GM12891 (cell line): ENCODE results near the gene PPP2R5E.

ENCODE experiments used
- PAX5 ChIP-seq: IDR thresholded peaks from 2 replicates; pipeline ENCODE4 v1.6.1; 2011; ENCODE audit warnings: low read length, moderate library complexity, mild to moderate bottlenecking; ENCODE audit not compliant: insufficient read depth, severe bottlenecking
- POLR2A ChIP-seq: IDR thresholded peaks from 2 replicates; pipeline ENCODE4 v1.6.1; 2011; ENCODE audit warnings: low read depth, low read length, control low read depth
- POLR2AphosphoS5 ChIP-seq: IDR thresholded peaks from 2 replicates; pipeline ENCODE4 v1.6.1; 2011; ENCODE audit warnings: low read depth, low read length, control low read depth
- SPI1 ChIP-seq: IDR thresholded peaks from 2 replicates; pipeline ENCODE4 v1.6.1; 2011; ENCODE audit warnings: low read depth, low read length, control low read depth
- TAF1 ChIP-seq: IDR thresholded peaks from 2 replicates; pipeline ENCODE4 v1.6.1; 2011; ENCODE audit warnings: low read depth, low read length, control low read depth

GRCh38 chr14:63564318-63564717, 21.1 kb upstream of the PPP2R5E start:
- no peak for TF ChIP-seq POLR2AphosphoS5
- TF ChIP-seq POLR2A, result no peak
- no peak for TF ChIP-seq PAX5
- no peak for TF ChIP-seq TAF1
- TF ChIP-seq SPI1, result no peak
